ENCODE data around the gene HCCS.
"Not testable (repeated sequence)": the region's sequence is repeated elsewhere in the genome, so short reads cannot be mapped to it uniquely, and the experiment has no call there.

HCCS gene

GRCh38 chrX:11123087-11123486 is 12.0 kb downstream of the HCCS start:
- not testable (repeated sequence) for DNase-seq (ENCODE audit: low read depth in 2 of 2)

GRCh38 chrX:11124112-11124511 is 13.0 kb downstream of the HCCS start:
- no peak for DNase-seq (ENCODE audit: low read depth in 2 of 2)

GRCh38 chrX:11125060-11125459 is 13.9 kb downstream of the HCCS start:
- no peak for DNase-seq (ENCODE audit: low read depth in 2 of 2)

- DNase-seq (ENCODE audit: low read depth in 2 of 2), result no peak
Observed at GRCh38 chrX:11129534-11130105, 18.5 kb downstream of the HCCS start.

GRCh38 chrX:11130136-11130535 is 19.0 kb downstream of the HCCS start:
- no peak for DNase-seq (ENCODE audit: low read depth in 2 of 2)

- no peak for DNase-seq (ENCODE audit: low read depth in 2 of 2)
Observed at GRCh38 chrX:11131146-11131545, 20.0 kb downstream of the HCCS start.

- no peak for DNase-seq (ENCODE audit: low read depth in 2 of 2)
Observed at GRCh38 chrX:11135564-11136185, 24.5 kb downstream of the HCCS start.

GRCh38 chrX:11137543-11138139 is 26.5 kb downstream of the HCCS start:
- DNase-seq (ENCODE audit: low read depth in 2 of 2), result no peak

- DNase-seq (ENCODE audit: low read depth in 2 of 2), result no peak
Observed at GRCh38 chrX:11138498-11139390, 27.6 kb downstream of the HCCS start.

GRCh38 chrX:11143931-11144678 is 33.0 kb downstream of the HCCS start:
- peak; percentile 6 to 7 for DNase-seq (ENCODE audit: low read depth in 2 of 2)

GRCh38 chrX:11146411-11146810 is 35.3 kb downstream of the HCCS start:
- no peak for DNase-seq (ENCODE audit: low read depth in 2 of 2)

- DNase-seq (ENCODE audit: low read depth in 2 of 2), result no peak
Observed at GRCh38 chrX:11148401-11148800, 37.3 kb downstream of the HCCS start.

- no peak for DNase-seq (ENCODE audit: low read depth in 2 of 2)
Observed at GRCh38 chrX:11151799-11152559, 40.8 kb downstream of the HCCS start.

- DNase-seq (ENCODE audit: low read depth in 2 of 2), result no peak
Observed at GRCh38 chrX:11159149-11159548, 48.0 kb downstream of the HCCS start.

GRCh38 chrX:11164433-11164832 is 53.3 kb downstream of the HCCS start:
- no peak for DNase-seq (ENCODE audit: low read depth in 2 of 2)

GRCh38 chrX:11171956-11172355 is 60.8 kb downstream of the HCCS start:
- DNase-seq (ENCODE audit: low read depth in 2 of 2), result no peak

- DNase-seq (ENCODE audit: low read depth in 2 of 2), result no peak
Observed at GRCh38 chrX:11172415-11172814, 61.3 kb downstream of the HCCS start.

All from stimulated activated CD4-positive, alpha-beta T cell treated with anti-CD3 and anti-CD28 coated beads, Interleukin-4, amount 100 ng/mL, for 48 hours (primary cell).